ENCODE measurements around the gene NPIPB2. TPM values are rescaled to one million over a fixed set of nuclear protein-coding genes. Genes with fewer than 3 reads are reported as not detected.

The NPIPB2 gene
- total RNA-seq, 1 experiment from 2014 or later = 17.2 TPM

- no peak for TF ChIP-seq CTCF (IDR thresholded peaks at IDR 0.05; ENCODE audit: unreplicated experiment)
- peaks cover 24% of the 10 kb centered on the region for H3K4me1 Mint-ChIP-seq (ENCODE audit: insufficient read depth, unreplicated experiment)
- no TSS peak for BruUV-seq (replicated peaks)
- ChIA-PET CTCF (interaction anchor here (0.6 to 1.0 kb wide), 4 partner anchors 27 to 118 kb away, joined by 3 to 4 read pairs (median 3); partner anchors contain the start of gene RSL1D1), POLR2A (interaction anchor here (0.6 to 5.4 kb wide), 20 partner anchors 11 to 953 kb away, joined by 3 to 43 read pairs (median 7); partner anchors contain the start of genes RSL1D1, SNX29, TXNDC11 and ZC3H7A)
- intact Hi-C loops (cut with micrococcal nuclease) = loop anchor here (5.0 kb wide), 1 partner anchor 153 kb away; no protein-coding TSS in a partner anchor
- H3K9me3 Mint-ChIP-seq (ENCODE audit: unreplicated experiment) = no peaks in the 10 kb centered on the region
- no peaks in the 10 kb centered on the region for H3K36me3 Mint-ChIP-seq (ENCODE audit: insufficient read depth, unreplicated experiment)
- no peaks in the 10 kb centered on the region for H3K27me3 Mint-ChIP-seq (ENCODE audit: insufficient read depth, unreplicated experiment)
- peak overlapping the region; percentile 88 for H3K4me3 Mint-ChIP-seq (ENCODE audit: unreplicated experiment)
- peak overlapping the region; percentile 70 for H3K27ac Mint-ChIP-seq (ENCODE audit: low read depth, unreplicated experiment)
- peak; percentile 33 for DNase-seq (ENCODE audit: unreplicated experiment)
Measured at GRCh38 chr16:11914210-11915113, 27.4 kb downstream of the NPIPB2 start.

- H3K27me3 Mint-ChIP-seq (ENCODE audit: insufficient read depth, unreplicated experiment) = no peaks in the 10 kb centered on the region
- CTCF ChIA-PET = interaction anchor here (0.9 kb wide), 2 partner anchors 42 to 62 kb away, joined by 3 to 4 read pairs; partner anchors contain the start of gene RSL1D1
- DNase-seq (ENCODE audit: unreplicated experiment) = peak; percentile 16
- no TSS peak for BruUV-seq (replicated peaks)
- peaks cover 24% of the 10 kb centered on the region for H3K4me1 Mint-ChIP-seq (ENCODE audit: insufficient read depth, unreplicated experiment)
- TF ChIP-seq CTCF (IDR thresholded peaks at IDR 0.05; ENCODE audit: unreplicated experiment) = no peak
- H3K9me3 Mint-ChIP-seq (ENCODE audit: unreplicated experiment) = no peaks in the 10 kb centered on the region
- intact Hi-C loops (cut with micrococcal nuclease) = loop anchor here (5.0 kb wide), 1 partner anchor 154 kb away; no protein-coding TSS in a partner anchor
- peak overlapping the region; percentile 88 for H3K4me3 Mint-ChIP-seq (ENCODE audit: unreplicated experiment)
- H3K36me3 Mint-ChIP-seq (ENCODE audit: insufficient read depth, unreplicated experiment) = no peaks in the 10 kb centered on the region
- POLR2A ChIA-PET = interaction anchor here (0.7 to 5.4 kb wide), 19 partner anchors 10 to 890 kb away, joined by 3 to 43 read pairs (median 5); partner anchors contain the start of genes RSL1D1, SNX29, TXNDC11 and ZC3H7A
- H3K27ac Mint-ChIP-seq (ENCODE audit: low read depth, unreplicated experiment) = peak overlapping the region; percentile 70
Measured at GRCh38 chr16:11913425-11914079, 28.3 kb downstream of the NPIPB2 start.

GRCh38 chr16:11909653-11910545 lies 31.9 kb downstream of the NPIPB2 start:
- DNase-seq (ENCODE audit: unreplicated experiment) = no peak
- POLR2A ChIA-PET = no interaction called here
- Mint-ChIP-seq H3K4me1 (ENCODE audit: insufficient read depth, unreplicated experiment) (peaks cover 24% of the 10 kb centered on the region), H3K36me3 (ENCODE audit: insufficient read depth, unreplicated experiment) (peaks cover 7% of the 10 kb centered on the region), H3K27me3 (ENCODE audit: insufficient read depth, unreplicated experiment) (no peaks in the 10 kb centered on the region), H3K9me3 (ENCODE audit: unreplicated experiment) (no peaks in the 10 kb centered on the region), H3K27ac (ENCODE audit: low read depth, unreplicated experiment) (peak overlapping the region; percentile 63), H3K4me3 (ENCODE audit: unreplicated experiment) (no peak overlapping the region)
- intact Hi-C loops (cut with micrococcal nuclease) = loop anchor here (5.0 kb wide), 1 partner anchor 157 kb away; no protein-coding TSS in a partner anchor
- no TSS peak for BruUV-seq (replicated peaks)
- no peak for TF ChIP-seq CTCF (IDR thresholded peaks at IDR 0.05; ENCODE audit: unreplicated experiment)
- CTCF ChIA-PET = no interaction called here

All from MCF 10A (cell line).